HG03097 (cell line): ENCODE measurements around the gene ARFIP1.
"Not testable (repeated sequence)": the region's sequence is repeated elsewhere in the genome, so short reads cannot be mapped to it uniquely, and the experiment has no call there.

Experiments
- ATAC-seq: cut with Tn5 transposase; IDR thresholded peaks from one replicate; pipeline ENCODE4 v1.9.1; 2021; ENCODE audit not compliant: unreplicated experiment, low FRiP score

The ARFIP1 gene

GRCh38 chr4:152843481-152844090 lies 63.8 kb downstream of the ARFIP1 start:
- ATAC-seq: no peak

DNA sequence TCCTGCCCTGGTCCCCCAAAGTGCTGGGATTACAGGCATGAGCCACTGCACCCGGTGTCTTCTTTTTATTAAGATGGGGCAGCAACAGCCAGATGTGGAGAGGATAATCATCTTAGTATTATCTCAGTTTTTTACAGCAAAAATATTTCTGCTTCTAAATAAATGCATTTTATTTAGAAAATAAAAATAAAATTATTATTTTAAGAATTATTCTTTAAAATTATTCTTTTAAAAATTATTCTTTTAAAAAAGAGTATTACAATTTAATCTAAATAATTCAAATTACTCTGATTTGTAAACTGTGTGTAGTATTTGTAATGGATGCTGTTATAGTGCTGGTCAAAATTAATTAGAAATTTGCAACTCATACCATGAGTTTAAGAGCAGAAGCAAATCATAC lies 67.6 kb downstream of the ARFIP1 start:
- ATAC-seq: no peak

DNA sequence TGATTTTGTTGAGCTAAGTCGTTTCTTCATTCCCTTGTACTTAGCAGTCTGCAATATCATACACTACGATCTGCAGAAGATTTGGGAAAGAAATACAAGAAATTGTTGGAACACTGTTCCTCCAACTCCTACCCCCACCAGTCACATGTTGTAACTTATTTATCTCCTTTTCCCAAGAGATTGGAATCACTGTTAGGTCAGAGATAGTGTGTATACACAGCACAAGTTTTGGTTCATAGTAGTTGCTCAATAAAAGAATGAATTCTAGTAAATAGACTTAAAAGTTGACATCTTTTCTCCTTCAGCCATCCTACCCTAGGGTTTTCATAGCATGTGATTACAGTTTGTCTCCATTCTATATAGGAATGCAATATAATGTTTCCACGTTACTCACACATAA lies 68.8 kb downstream of the ARFIP1 start:
- ATAC-seq: no peak

- no peak for ATAC-seq
Measured at GRCh38 chr4:152849350-152849749, 69.6 kb downstream of the ARFIP1 start.

DNA sequence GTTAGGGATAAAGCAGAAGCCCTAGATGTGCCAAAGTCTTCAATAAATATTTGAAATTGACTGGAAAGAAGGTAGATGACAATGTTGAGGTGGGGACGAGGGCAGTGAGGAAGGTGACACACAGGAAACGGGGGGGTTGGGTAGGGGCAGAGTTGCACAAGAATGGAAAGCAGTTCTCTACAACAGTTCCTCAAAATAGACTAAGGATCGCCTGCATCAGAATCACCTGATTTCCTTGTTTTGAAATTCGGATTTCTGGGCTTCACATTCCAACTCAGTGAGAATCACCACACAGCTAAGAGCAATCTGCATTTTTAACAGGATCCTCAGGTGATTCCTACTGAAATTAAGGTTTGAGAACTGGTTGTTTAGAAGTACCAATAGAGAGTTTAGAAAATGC lies 70.6 kb downstream of the ARFIP1 start:
- no peak for ATAC-seq

DNA sequence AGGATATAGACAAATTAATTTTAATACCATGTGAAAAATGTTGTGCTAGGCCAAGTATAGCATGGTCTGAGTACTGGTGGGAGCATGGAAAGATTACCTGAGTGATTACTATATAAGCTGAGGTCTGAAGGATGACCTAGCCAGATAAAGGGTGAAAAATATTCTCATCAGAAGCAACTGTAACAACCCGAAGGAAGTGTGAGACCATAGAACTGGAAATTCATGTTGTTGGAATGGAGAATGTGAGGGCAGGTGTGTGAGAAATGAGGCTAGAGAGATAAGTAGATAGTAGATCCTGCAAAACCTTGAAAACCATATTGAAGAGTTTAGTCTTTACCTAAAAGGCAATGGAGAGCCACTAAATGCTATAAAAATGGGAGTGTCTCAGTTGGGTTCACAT lies 71.5 kb downstream of the ARFIP1 start:
- ATAC-seq: no peak

- ATAC-seq: no peak
Measured at GRCh38 chr4:152853293-152853692, 73.5 kb downstream of the ARFIP1 start.

DNA sequence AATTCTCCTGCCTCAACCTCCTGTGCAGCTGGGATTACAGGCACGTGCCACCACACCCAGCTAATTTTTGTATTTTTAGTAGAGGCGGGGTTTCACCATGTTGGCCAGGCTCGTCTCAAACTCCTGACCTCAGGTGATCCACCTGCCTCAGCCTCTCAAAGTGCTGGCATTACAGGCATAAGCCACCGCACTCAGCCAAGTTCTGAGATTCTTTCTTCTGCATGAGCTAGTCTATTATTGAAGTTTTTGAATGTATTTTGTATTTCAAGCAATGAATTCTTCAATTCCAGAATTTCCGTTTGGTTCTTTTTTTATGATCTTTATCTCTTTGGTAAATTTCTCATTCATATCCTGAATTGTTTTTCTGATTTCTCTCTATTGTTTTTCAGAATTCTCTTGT lies 74.3 kb downstream of the ARFIP1 start:
- not testable (repeated sequence) for ATAC-seq

DNA sequence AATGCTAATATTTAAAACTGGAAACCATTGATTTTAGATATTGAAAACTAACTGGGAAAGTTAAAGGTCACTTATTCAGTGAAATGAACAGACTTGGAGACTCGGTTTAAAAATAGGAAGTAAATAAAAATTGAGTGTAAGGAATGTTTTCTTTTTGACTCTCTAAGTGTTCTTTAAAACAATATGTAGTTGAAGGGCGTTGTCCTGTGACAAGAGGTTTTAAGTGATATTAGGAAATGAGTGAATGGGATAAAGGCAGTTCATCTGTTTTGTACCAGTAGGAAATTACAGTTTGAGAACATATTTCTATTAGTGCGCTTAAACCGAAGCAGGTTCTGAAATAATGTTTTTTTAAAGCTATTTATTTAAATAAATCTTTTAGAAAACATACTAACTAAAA lies 77.2 kb downstream of the ARFIP1 start:
- ATAC-seq: no peak

GRCh38 chr4:152858934-152859333 lies 79.2 kb downstream of the ARFIP1 start:
- no peak for ATAC-seq

DNA sequence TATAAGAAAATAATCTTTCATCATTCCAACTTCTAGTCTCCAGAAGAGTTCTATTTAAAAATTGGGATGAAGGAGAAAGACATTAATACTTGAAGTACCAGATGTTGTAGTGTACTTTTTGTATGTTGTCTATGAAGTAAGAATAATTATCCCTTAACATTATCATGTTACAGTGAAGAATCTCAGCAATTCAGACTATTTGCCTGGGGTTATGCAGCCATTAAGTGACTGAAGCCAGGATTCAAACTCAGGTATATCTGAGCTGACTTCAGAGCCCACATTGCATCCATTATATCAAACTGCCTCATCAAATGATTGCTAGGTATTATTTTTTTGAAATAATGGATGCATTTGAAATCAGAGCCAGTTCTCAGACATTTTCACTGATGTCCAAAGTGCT lies 80.3 kb downstream of the ARFIP1 start:
- ATAC-seq: no peak

- ATAC-seq: no peak
Measured at GRCh38 chr4:152862608-152863007, 82.9 kb downstream of the ARFIP1 start.

- ATAC-seq: no peak
Measured at GRCh38 chr4:152864361-152864760, 84.6 kb downstream of the ARFIP1 start.

- not testable (repeated sequence) for ATAC-seq
Measured at GRCh38 chr4:152866432-152866993, 86.8 kb downstream of the ARFIP1 start.

DNA sequence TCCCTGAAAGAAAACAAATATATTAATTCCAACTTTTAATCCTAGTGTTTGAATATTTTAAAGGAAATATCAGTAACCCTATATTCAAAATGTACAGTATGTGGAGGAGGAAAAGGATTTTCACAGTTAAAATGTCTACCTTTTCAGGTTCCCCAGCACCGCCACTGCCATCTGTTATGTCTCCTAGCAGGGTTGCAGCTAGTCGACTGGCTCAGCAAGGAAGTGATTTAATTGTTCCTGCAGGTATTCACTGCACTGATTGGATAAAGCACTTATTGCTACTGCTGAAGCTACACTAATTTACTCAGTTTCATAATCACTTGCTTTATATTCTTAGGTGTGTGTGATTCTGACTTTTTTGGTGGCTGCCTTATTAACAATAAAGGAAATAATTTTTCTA lies 90.9 kb downstream of the ARFIP1 start:
- ATAC-seq: no peak

GRCh38 chr4:152875261-152875660 lies 95.5 kb downstream of the ARFIP1 start:
- ATAC-seq: no peak

GRCh38 chr4:152877868-152878267 lies 98.1 kb downstream of the ARFIP1 start:
- ATAC-seq: no peak

- no peak for ATAC-seq
Measured at GRCh38 chr4:152880263-152880662, 100.5 kb downstream of the ARFIP1 start.

DNA sequence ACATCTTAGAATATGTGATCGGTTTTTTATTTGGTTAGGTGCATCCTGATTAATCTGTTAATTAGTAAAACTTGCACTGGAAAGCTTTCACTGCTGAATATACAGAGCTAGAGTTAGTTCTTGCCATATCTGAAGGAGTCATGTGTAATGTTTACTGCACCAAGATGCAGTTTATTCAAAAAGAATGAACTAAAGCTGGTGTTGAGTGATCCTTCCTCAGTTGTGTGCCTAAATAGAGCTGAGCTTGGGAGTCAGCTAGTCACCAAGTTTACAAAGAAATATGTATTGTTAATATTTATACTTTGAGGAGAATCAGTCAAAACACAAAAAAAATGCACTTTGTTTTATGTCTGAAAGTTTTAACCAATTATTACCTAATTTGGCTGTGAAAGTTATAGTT lies 102.2 kb downstream of the ARFIP1 start:
- ATAC-seq: no peak

GRCh38 chr4:152885185-152885584 lies 105.4 kb downstream of the ARFIP1 start:
- no peak for ATAC-seq

- ATAC-seq: no peak
Measured at GRCh38 chr4:152886201-152886600, 106.4 kb downstream of the ARFIP1 start.

DNA sequence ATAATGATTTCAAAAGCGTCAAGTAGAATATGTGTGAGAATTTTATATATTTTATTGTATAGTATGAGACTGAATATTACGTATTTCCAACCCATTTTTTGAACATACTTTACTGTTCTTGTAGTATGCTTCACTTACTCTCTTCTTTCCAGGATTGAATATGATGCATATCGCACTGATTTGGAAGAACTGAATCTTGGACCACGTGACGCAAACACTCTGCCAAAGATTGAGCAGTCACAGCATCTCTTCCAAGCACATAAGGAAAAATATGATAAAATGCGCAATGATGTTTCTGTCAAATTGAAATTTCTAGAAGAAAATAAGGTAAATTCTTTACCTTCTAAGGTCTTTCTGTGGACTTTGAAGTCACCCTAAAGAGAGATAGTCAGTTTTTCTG lies 108.2 kb downstream of the ARFIP1 start:
- no peak for ATAC-seq

DNA sequence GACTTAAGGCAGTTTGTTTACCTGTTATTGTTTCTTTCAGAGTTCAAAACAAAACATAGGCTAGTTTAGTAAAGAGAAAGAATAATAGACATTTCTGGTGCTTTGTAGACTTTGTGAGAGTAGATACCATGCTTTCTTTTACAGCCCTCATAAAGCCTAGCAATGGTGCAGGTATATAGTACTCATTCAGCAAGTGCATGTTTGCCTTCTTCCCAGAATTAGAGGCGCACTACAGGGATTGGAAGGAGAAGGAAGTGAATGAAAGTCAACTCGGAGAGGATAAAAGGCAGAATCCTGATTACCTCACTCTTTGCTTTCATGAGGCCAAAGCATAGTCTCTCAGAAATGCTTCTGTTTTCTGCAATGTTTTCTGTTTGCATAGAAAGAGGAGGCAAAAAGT lies 113.2 kb downstream of the ARFIP1 start:
- no peak for ATAC-seq
